Head of caudate nucleus (tissue), 42 donors: ENCODE measurements around the gene CTNNA2.
A peak's percentile ranks its signal among the peaks of the same experiment; 100 is the strongest.
"Not testable (repeated sequence)": the region's sequence is repeated elsewhere in the genome, so short reads cannot be mapped to it uniquely, and the experiment has no call there.

Source experiments
- DNase-seq, 42 donors: peaks; one replicate each; pipeline versions ENCODE4 v3.0.0 to v3.0.0-alpha.2; 2020 to 2021; ENCODE audit warnings: mixed read lengths in 7 of 42
- intact Hi-C: fragments of 100-400 bp; cut with DNase I; formaldehyde crosslinking; loops from one replicate; pipeline ENCODE4 v1.15.0; 2022

Gene CTNNA2

GRCh38 chr2:80074321-80075070 is 561.6 kb downstream of the CTNNA2 start:
- DNase-seq: peak in 8 of 42 donors; percentile 15 to 77 (median 44)
- intact Hi-C loops: loop anchor here (5.0 kb wide), 1 partner anchor 228 kb away; the partner anchor contains the start of gene LRRTM1

- DNase-seq: no peak
- intact Hi-C loops: no loop called here
Measured at GRCh38 chr2:80075719-80076118, 562.9 kb downstream of the CTNNA2 start.

GRCh38 chr2:80078290-80079036 is 565.6 kb downstream of the CTNNA2 start:
- intact Hi-C loops: no loop called here
- no peak for DNase-seq

GRCh38 chr2:80080957-80081356 is 568.1 kb downstream of the CTNNA2 start:
- intact Hi-C loops: no loop called here
- DNase-seq: no peak

GRCh38 chr2:80086831-80087230 is 574.0 kb downstream of the CTNNA2 start:
- intact Hi-C loops: no loop called here
- peak in 1 of 42 donors; percentile 37 for DNase-seq

GRCh38 chr2:80091237-80091636 is 578.4 kb downstream of the CTNNA2 start:
- intact Hi-C loops: no loop called here
- no peak for DNase-seq

- intact Hi-C loops: no loop called here
- no peak for DNase-seq
Measured at GRCh38 chr2:80092474-80092873, 579.6 kb downstream of the CTNNA2 start.

GRCh38 chr2:80098503-80098902 is 585.7 kb downstream of the CTNNA2 start:
- DNase-seq, intact Hi-C loops: not testable (repeated sequence)

- DNase-seq: no peak
- intact Hi-C loops: no loop called here
Measured at GRCh38 chr2:80102026-80102425, 589.2 kb downstream of the CTNNA2 start.

- DNase-seq: no peak
- intact Hi-C loops: no loop called here
Measured at GRCh38 chr2:80105015-80105640, 592.3 kb downstream of the CTNNA2 start.

- DNase-seq: no peak
- intact Hi-C loops: no loop called here
Measured at GRCh38 chr2:80111185-80111584, 598.3 kb downstream of the CTNNA2 start.

- DNase-seq: no peak
- intact Hi-C loops: no loop called here
Measured at GRCh38 chr2:80112790-80113189, 599.9 kb downstream of the CTNNA2 start.

- intact Hi-C loops: no loop called here
- DNase-seq: no peak
Measured at GRCh38 chr2:80113399-80113798, 600.5 kb downstream of the CTNNA2 start.

- DNase-seq: no peak
- intact Hi-C loops: no loop called here
Measured at GRCh38 chr2:80114812-80115211, 602.0 kb downstream of the CTNNA2 start.

GRCh38 chr2:80117401-80117800 is 604.5 kb downstream of the CTNNA2 start:
- peak in 27 of 42 donors; percentile 3 to 61 (median 23) for DNase-seq
- intact Hi-C loops: no loop called here

- DNase-seq: no peak
- intact Hi-C loops: no loop called here
Measured at GRCh38 chr2:80120866-80121265, 608.0 kb downstream of the CTNNA2 start.

GRCh38 chr2:80122675-80123074 is 609.8 kb downstream of the CTNNA2 start:
- intact Hi-C loops: no loop called here
- no peak for DNase-seq

GRCh38 chr2:80126596-80127189 is 613.8 kb downstream of the CTNNA2 start:
- intact Hi-C loops: no loop called here
- DNase-seq: peak in 4 of 42 donors; percentile 6 to 50 (median 27)

GRCh38 chr2:80128080-80128479 is 615.2 kb downstream of the CTNNA2 start:
- DNase-seq: no peak
- intact Hi-C loops: no loop called here

GRCh38 chr2:80132281-80132680 is 619.4 kb downstream of the CTNNA2 start:
- intact Hi-C loops: no loop called here

More at GRCh38 chr2:80132281-80132680, 619.4 kb downstream of the CTNNA2 start:
- DNase-seq: no peak
